Erythroblast (primary cell): ENCODE results near the gene LARGE1.

Experiments used
- GATA1 ChIP-seq: IDR thresholded peaks from 2 replicates; pipeline ENCODE4 v1.6.1; 2011; ENCODE audit warnings: low read depth, mild to moderate bottlenecking, control low read depth, low read length, moderate library complexity
- POLR2A ChIP-seq: IDR thresholded peaks from 2 replicates; pipeline ENCODE4 v1.6.1; 2011; ENCODE audit warnings: mild to moderate bottlenecking, low read length

DNA sequence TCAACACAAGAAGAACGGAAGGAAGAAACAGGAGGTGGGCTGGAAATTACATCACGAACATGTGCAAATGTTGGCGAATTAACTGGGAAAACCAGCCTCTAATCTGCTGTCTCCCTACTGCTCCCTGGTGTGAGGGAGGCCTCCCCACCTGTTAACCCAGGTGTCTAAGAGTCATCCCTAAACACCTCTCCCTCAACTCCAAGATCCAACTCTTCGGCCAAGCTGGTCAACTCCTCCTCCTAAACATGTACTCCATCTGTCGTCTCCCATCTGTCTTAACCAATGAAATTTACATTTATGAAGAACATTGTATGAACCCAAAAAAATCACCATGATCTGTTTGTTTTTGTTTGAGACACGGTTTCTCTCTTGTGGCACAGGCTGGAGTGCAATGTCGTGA, 154.2 kb downstream of the LARGE1 start:
- TF ChIP-seq POLR2A (no peak), GATA1 (no peak)
